NCI-H510A (cell line): Measurements from ENCODE around the gene LRRC28.

Experiments
- DNase-seq: peaks from one replicate; lab custom pipeline; 2025; lab: John Stamatoyannopoulos, UW

Gene LRRC28

DNA sequence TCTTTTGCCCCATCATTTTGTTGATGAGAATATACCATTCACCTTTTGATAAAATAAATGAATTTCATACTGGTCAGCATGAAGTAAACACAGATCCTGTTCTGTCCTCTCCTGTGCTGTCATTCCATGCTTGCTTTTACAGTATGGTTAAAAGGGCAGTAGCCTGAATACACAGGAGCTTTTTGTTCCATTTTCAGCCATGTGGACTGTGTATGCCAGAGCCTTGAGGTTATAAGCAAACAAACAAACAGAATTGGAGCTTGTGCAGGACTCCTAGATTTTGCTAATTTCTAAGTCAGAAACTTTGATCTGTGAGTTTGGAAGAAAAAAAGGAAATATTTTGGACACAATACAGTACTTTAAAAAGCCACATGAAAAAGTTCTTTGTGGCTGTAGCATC, 91.9 kb downstream of the LRRC28 start:
- no peak for DNase-seq

DNA sequence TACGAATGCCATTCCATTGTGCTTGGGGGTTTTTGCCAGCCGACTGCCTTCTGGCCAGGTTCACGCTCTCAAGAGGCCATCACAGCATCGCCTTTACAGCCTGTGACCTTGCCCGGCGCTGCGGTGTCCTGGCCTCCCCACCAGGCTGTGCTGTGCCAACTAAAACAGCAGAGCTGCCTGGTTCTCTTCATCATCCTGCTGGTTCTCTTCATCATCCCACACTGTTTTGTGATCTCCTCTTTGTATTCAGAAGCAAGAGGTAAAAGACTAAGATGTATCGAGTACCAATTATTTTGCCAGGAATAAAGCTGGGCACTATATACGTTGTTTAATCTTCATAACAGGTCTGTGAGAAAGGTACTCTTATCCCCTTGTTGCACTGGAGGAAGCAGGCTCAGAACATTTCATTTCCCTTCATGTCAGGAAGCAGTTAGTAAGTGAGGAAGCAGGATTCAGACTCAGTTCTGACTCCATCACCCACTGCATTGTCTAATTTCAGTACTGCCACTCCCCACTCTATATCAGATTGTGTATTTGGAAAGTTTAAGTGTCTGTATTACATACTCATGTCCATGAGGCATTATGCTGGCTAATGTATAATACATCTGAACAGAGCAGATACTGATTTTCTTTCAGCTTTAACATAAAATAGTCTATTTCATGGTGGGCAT, 92.7 kb downstream of the LRRC28 start:
- DNase-seq: no peak

DNA sequence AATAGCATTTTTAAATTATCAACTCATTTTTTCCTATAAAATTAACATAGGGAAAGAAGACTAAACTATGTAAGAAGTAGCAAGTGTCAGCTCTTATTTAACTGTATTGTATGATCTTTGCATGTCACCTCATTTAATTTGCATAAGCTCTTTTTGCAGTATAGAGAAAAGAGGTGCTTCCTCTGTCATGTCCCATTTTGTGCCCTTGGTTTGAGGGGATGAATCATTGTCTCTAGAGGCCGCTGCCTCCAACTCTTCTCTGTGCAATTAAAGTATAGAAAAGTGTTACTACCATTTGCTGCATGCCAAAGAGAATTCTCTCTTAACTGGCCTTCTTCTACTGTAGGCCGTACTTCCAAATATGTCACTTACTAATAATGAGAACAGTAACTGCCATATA, 93.4 kb downstream of the LRRC28 start:
- no peak for DNase-seq

DNA sequence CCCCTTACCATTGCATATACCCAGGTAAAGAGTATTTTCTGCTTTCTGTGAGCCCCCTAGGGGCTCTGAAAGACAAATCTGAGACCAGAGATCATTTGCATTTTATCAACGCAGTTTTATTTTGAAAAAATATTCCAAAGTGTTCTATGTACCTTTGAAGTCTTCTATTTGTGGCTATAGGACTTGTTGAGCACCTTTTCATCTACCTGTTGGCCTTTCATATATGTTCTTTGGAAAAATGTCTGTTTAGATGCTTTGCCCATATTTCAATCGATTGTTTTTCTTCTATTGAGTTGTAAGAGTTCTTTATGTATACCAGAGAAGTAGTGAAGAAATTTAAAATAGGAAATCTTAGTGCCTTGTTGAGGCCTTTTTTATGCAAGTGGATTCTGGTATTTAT, 94.0 kb downstream of the LRRC28 start:
- no peak for DNase-seq

DNA sequence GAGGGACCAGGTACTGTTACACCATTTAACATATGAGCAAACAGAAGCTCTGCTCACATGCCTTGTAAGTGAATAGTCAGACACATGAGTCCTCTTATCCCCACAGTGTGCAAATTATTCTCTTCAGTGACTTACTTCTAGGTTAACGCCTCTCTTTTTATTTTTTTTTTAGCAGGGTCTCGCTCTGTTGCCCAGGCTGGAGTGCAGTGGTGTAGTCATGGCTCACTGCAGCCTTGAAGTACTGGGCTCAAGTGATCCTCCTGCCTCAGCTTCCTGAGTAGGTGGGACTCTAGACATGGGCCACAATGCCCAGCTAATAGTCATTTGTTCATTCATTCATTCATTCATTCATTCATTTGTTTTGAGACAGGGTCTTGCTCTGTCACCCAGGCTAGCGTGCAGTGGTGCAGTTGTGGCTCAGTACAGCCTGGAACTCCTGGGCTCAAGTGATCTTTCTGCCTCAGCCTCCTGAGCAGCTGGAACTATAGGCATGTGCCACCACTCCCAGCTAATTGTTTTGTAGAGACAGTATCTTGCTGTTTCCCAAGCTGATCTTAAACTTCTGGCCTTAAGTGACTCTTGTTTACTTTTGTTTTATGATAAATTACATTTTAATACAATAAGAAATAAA, 94.7 kb downstream of the LRRC28 start:
- DNase-seq: no peak

DNA sequence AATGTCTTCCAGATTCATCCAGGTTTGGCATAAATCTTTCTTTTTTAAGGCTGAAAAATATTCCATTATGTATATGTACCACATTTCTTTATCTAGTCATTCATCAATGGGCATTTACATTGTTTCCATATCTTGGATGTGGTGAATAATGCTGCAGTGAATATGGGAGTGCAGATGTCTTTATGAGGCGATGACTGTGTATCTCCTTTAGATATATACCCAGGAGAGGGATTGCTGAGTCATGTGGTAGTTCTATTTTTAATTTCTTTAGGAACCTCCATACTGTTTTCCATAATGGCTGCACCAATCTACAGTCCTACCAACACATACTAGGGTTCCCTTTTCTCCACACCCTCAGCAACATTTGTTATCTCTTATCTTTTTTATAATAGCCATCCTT, 96.3 kb downstream of the LRRC28 start:
- DNase-seq: no peak

DNA sequence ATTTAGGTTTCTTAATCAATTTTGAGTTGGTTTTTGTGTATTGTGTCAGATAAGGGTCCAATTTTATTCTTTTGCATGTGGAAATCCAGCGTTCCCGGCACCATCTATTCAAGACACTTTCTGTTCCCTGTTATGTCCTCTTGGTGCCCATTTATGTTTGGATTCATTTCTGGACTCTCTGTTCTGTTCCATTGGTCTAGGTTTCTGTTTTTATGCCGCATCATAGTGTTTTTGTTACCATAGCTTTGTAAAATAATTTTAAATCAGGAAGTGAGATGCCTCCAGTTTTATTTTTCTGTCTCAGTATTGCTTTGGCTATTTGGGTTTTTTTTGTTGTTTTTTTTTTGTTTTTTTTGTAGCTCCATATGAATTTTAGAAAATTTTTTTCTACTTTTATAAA, 97.1 kb downstream of the LRRC28 start:
- no peak for DNase-seq

DNA sequence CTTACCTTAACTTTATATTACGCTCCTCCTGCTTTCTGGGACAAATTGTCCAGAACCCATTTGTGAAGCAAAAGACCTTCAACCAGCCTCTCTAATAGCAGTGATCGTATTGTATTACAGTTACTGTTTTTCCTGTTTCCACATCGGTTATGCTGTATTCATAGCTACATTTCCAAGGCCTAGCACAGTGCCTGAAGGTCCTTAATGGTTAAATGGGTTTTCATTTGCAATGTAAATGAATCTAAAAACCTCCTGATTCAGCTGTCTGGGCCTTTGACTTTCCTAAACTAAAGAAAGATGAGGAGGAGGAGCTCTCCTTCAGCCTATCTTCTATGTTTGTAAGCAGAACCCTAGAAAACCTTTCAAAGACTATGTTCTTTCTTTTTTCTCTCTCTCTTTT, 99.1 kb downstream of the LRRC28 start:
- DNase-seq: no peak

DNA sequence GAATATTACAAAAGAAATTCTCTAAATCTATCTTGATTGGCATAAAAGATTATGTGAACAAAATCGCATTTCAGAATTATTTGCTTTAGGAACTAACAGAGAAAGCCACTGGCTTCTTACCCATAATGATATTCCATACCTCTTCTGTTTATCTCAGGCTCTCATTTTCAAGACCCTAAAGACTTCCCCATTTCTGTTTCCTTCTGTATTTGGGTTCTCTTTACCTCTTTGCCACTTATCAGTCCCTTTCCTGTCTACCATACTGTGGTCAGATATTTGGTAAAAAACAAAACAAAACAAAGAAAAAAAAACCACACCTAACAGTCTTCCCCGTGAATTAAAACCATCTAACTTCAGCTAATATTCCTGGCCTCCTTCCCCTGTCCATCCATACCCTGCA, 108.5 kb downstream of the LRRC28 start:
- no peak for DNase-seq

DNA sequence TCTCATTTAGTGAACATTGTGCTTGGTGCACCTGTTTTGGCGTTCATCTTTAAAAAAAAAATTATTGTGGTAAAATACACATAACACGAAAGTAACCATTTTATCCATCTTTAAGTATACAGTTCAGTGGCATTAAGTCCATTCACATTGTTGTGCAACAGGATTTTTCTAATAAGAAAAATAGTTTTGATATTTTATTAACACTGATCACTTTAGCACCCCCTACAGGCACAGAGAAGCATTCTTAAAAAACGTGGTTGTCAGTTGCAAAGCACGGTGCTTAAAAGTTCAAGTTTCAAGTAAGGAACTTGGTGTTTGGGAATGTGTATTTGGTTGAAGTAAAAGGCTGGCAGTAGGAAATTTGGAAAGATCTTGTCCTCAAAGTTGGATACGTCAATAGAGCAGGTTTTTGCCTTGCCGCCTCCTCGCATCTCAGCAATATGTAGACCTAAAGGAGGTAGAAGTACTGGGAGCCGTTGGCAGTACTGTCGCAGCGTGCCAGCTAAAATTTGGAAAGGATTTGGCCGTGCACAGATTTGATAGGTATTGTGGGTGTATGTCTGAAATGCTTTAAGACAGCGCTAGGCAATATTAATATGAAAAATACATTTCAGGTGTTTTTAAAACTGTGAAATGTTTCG, 110.4 kb downstream of the LRRC28 start:
- no peak for DNase-seq

DNA sequence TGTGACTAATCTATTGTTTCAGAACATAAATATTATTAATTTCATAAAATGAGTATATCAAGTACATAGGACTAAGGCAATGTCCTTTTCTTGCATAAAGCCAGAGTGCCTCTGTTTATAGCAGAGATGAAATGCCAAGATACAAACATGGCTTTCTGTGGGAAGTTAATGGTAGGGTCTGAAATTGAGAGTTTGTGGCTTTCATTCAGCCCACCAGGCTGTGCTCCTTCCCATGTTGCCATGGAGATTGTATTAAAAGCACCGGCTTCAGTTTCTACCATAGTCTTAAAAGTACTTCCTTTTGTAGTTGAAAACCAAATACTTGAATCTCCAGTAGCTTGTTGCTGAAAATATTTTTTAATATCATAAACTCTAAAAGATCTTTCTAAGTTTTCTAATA, 114.0 kb downstream of the LRRC28 start:
- no peak for DNase-seq

DNA sequence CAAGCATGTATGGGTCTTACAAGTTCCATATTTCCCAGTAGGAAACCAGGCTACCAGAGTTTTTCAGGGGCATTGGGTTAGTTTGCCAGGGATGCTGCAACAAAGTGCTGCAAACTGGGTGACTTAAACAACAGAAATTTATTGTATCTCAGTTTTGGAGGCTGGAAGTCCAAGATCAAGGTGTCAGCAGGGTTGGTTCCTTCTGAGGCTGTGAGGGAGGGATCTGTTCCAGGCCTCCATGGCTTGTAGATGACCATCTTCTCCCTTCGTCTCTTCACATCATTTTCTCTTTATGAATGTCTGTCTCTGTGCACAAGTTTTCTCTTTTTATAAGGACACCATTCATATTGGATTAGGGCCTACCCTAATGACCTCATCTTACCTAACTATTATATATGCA, 114.7 kb downstream of the LRRC28 start:
- no peak for DNase-seq

DNA sequence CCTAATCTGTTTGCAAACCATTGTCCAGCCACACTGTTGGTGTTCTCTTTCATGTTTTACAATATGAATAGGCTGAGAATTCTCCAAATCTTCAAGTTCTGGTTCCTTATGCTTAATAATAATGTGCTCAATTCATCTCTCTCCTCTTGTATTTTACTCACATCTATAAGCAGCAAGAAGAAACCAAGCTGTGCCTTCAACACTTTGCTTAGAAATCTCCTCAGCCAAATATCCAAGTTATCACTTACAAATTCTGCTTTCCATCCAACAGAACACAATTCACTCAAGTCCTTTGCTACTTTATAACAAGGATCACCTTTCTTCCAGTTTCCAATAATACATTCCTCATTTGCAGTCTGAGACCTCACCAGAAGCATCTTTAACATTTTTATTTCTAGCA, 117.5 kb downstream of the LRRC28 start:
- no peak for DNase-seq

DNA sequence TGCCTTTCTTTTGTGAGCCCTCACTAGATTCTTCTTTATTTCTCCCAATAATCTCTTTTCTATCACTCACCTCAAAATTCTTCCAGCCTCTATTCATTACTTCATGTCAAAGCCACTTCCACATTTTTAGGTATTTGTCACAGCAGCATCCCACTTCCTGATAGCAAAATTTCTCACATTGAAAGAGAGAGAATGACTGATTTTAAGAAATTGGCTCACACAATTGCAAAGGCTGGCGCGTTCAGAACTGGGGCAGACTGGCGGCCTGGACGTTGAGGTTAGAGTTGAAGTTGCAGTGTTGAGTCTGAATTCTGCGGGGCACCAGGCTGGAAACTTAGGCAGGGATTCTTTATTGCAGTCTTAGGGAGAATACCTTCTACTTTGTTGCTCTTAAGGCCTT, 117.9 kb downstream of the LRRC28 start:
- DNase-seq: no peak

DNA sequence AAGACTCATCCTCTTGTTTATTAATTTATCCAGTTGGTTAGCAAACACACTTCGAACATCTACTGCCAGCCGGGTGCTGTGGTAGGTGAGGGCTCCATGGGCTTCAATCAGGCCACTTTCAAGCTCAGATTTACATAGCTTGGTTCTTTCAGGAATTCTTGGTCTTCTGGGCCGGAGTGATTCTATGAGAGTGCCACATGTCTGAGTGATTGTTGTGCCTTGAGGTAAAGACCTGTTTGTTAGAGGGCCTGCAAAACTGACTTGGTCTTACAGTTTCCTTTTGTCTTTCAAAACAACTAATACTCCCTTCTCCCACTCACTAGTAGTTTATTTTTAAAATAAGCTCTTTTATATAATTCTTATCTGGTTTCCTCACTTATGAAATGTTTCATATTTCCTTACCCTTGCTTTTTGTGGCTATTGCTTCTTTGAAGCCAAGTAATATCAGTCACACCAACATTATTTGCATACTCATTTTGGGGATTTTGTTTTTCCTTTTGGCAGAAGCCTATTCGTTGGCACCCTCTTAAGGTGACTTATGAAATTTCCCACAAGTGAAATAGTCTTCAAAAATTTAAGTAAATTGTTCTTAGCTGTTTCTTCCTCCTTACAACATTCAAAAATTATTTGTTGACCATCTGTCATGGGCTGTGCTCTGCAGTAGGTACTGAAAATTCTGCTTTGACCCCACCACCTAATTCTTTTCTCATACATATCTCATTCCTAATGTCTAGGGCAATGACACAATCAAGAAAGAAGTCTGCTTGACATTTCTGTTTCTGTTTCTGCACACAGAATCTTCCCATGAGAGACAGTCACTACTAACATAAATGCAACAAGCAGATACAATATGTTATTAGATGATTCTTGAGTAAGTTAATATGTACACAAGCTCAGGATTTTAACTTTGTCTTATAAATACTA, 120.2 kb downstream of the LRRC28 start:
- DNase-seq: no peak

DNA sequence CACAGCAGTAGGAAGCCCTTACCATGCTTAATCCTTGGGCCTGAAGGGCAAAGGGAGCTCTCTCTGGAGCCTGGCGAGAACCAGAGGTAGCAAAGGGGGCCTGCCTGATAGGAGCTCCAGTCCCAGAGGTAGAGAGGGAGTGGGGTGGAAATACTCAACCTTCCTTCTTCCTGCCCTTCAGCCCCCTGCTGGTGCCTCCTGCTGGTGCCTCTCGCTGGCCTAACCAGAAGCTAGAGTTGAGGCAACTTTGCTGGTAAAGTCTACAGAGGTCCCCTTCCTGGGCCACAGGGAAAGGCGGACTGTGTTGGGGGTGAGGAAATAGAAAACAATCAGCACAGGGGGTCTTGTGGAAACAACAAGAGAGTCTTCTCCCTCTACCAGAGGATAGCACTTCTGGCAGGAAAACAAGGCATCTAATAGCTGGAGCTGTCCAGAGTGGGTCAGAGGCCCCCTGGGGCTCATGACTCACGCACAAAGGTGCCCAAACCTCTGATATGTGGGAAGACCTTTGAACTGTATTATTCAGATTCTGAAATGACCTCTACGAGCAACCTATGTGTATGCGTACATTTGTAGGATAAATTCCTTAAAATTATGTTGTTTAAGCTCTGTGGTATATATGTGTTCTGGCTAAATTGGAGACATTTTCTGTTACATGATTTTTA, 133.9 kb downstream of the LRRC28 start:
- no peak for DNase-seq

DNA sequence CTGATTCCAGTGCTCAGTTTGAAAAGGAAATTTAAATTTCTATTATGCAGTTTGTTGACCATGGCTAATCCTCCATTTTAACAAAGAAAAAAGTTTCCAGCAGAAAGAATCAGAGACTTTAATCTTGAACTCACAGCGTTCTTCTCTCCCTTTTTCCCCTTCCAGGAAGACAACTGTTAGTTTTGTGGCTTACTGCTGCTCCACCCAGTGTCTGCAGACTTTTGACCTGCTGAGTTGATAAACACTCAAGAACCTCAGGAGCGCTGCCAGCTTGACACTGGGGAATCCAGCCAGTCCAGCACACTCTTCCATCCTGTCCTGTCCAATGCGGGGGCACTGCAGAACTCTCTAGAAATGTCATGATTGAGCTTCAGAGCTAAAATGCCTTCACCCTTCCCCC, 134.6 kb downstream of the LRRC28 start:
- DNase-seq: no peak

DNA sequence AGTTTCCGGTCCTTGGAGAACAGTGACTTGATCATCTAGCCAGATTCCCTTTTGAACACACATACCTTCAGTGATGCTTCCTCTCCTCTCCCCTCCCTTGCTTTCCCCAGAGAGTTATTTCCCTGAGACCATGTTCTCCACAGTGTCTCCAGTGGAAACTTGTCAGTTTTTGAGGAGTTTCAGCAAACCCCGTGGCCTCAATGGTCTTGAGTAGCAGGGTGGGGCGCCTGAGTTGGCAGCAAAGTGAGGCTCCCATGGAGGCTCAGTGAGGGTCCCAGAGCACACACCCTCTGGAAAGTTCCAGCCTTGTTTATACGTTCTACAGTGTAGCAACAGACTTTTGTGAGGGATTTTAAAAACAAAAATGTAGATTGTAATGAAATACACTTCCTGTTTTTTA, 135.1 kb downstream of the LRRC28 start:
- no peak for DNase-seq

DNA sequence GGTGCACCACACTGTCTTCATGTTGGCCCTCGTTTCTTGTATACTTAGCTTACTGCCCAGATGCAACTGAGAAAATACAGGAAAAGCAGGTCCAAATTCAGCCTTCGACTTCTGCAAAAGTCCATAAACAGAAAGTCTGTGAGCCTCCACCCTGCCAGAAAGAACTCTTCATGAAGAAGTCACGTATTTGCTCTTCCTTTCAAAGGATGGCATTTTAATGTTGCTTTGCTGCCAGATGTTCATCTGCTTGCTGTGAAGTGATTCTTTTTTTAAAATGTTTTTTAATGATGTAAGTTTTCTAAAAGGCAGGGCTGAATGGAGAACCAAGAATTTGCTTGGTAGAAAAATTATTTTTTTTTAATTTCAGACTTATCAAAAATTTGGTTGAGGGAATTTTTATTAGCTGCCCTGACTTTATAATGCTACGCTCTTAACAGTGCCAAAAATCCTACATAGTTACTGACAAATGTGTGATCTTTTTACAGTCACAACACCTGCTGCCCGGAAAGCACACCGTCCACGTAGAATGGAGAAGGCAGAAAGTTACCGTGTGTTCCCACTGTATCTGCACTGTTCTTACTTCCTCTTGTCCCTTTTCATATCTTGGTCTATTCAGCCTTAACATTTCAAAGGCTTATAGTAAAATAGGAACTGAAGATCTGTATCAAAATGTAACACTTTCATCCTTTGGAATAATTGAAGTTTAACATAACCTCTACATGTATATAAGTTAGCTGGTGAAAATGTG, 136.3 kb downstream of the LRRC28 start:
- DNase-seq: no peak

DNA sequence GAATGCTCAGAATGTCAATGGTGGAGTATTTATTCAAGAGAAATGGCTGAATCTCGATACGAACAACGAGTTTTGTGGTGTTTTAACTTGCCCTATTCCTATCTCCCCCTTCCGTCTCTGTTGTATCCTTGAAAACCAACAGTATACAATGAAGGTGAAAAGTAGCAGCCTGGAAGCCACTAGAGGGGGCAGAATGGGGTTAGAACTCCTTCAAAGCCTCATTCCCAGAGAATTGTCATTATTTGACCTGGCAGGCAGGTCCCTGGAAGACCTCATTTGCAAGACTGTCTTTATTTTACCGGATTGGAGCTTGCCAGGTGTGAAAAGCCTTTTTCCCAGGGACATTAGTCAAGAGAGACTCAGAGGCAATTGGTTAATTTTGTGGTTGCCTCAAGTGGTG, 139.4 kb downstream of the LRRC28 start:
- no peak for DNase-seq

DNA sequence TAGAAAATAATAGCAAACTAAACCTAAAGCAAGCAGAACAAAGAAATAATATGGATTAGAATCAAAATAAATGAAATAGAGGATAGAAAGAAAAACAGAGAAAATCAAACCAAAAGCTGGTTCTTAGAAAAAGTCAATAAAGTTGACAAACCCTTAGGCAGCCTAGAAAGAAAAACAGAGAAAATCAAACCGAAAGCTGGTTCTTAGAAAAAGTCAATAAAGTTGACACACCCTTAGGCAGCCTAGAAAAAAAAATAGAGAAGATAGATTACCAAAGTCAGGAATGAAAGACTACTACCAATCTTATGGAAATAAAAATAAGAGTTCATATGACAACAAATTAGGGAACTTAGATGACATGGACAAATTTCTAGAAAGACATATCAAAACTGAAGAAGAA, 142.4 kb downstream of the LRRC28 start:
- DNase-seq: no peak
